SU-DHL-6 (cell line): ENCODE data around the gene ARRB1.

Experiments used
- EZH2phosphoT487 ChIP-seq: fragments of 200-600 bp; sonication (generic), shearing (Covaris generic); conservative IDR thresholded peaks from 2 replicates; pipeline ENCODE4 v1.6.1; 2018; ENCODE audit warnings: mild to moderate bottlenecking, antibody characterized with exemption, low read length, moderate library complexity, mixed read lengths
- TF ChIP-seq, protein P1 (sequence below): fragments of 200-600 bp; sonication (generic); IDR thresholded peaks from one replicate; pipeline ENCODE4 v1.5.1; 2017; ENCODE audit warnings: antibody characterized with exemption, mild to moderate bottlenecking, low read length, moderate library complexity; ENCODE audit not compliant: insufficient read depth, poor library complexity, severe bottlenecking

DNA sequence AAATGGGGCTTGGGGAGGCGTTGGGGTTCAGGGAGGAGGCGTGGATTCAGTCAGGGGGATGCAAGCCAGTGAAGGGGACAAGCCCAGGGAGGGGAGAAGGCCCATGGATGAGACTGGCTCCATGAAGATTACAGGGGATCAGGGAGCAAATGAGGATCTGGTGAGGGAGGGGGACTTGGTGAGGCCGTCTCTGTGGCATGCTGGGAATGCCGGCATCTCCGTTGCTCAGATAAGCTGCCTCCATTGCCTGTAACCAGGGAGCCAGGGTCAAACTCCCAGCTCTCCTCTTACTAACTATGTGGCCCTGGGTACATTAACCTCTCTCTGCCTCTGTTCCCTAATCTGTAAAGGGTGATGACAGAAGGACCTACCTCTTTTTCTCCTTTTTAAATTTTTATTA lies 72.2 kb downstream of the ARRB1 start:
- TF ChIP-seq, protein P1, sequence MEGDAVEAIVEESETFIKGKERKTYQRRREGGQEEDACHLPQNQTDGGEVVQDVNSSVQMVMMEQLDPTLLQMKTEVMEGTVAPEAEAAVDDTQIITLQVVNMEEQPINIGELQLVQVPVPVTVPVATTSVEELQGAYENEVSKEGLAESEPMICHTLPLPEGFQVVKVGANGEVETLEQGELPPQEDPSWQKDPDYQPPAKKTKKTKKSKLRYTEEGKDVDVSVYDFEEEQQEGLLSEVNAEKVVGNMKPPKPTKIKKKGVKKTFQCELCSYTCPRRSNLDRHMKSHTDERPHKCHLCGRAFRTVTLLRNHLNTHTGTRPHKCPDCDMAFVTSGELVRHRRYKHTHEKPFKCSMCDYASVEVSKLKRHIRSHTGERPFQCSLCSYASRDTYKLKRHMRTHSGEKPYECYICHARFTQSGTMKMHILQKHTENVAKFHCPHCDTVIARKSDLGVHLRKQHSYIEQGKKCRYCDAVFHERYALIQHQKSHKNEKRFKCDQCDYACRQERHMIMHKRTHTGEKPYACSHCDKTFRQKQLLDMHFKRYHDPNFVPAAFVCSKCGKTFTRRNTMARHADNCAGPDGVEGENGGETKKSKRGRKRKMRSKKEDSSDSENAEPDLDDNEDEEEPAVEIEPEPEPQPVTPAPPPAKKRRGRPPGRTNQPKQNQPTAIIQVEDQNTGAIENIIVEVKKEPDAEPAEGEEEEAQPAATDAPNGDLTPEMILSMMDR, result no peak
- TF ChIP-seq EZH2phosphoT487, result no peak
